ENCODE measurements around the gene TBX15.

The TBX15 gene

GRCh38 chr1:118984722-118985639, 3.2 kb downstream of the TBX15 start:
- DNase-seq: no peak

GRCh38 chr1:118984086-118984721, 3.9 kb downstream of the TBX15 start:
- no peak for DNase-seq

DNA sequence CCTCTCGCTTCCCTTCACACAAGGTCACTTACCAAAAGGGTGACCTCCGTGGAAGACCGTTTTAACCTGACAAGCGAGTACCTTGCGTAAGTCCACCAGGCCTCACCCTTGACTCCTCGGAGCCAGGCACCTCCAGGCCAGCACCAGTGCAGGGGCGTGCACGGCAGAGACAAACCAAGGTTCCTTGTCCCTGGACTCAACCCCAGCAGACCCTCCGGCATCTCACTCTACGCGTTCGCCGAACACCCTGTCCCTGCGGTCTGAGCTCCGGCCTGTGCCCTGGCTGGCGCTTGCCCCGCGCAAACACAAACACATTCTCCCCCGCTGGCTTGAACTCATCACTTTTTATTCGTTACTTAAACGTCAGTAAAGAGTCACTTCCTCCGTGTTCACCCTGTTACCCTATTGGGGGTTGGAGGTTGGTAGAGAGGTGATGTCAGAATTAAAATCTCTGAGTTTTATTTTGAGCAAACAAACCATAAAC, 4.5 kb downstream of the TBX15 start:
- DNase-seq: no peak

GRCh38 chr1:118982821-118983557, 5.2 kb downstream of the TBX15 start:
- DNase-seq: no peak

DNA sequence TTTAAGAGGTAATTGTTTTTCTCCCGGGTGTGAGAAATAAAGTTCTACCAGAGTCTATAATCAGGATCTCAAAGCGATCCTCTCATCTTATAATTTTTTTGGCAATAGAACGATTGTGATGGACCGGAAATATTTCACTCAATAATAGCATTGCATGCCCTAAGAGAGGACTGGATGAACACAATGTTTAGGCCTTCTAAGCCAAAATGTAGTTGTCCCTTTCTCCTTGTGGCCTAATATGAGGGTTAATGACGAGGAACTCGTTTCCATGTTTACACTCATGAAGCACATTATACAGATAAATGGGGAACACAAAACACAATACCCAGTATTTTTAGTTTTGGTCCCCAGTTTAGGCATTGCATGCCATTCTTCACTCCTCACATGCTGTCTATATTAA, 5.9 kb downstream of the TBX15 start:
- DNase-seq: no peak

DNA sequence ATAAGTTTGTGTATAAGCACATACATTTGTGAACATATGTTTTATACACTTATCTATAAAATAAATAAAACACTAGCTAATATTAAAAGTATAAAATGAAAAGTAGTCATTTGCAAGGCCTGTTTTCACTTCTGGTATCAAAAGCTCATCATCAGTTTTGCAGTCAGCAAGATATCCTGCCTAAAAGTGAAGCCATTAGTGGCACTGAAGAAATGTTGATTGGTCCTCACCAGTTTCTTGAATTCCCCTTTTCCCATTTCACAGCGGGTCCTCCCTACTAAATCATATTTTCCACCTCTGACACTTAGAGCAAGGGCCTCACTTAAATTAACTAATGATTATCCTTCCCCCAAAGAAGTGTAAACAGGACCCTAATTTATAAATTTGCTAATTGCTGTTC, 6.7 kb downstream of the TBX15 start:
- DNase-seq: no peak

- no peak for DNase-seq
Measured at GRCh38 chr1:118979754-118980575, 8.2 kb downstream of the TBX15 start.

- DNase-seq: no peak
Measured at GRCh38 chr1:118978914-118979701, 9.0 kb downstream of the TBX15 start.

- no peak for DNase-seq
Measured at GRCh38 chr1:118977600-118977999, 10.5 kb downstream of the TBX15 start.

- DNase-seq: no peak
Measured at GRCh38 chr1:118974661-118975060, 13.5 kb downstream of the TBX15 start.

DNA sequence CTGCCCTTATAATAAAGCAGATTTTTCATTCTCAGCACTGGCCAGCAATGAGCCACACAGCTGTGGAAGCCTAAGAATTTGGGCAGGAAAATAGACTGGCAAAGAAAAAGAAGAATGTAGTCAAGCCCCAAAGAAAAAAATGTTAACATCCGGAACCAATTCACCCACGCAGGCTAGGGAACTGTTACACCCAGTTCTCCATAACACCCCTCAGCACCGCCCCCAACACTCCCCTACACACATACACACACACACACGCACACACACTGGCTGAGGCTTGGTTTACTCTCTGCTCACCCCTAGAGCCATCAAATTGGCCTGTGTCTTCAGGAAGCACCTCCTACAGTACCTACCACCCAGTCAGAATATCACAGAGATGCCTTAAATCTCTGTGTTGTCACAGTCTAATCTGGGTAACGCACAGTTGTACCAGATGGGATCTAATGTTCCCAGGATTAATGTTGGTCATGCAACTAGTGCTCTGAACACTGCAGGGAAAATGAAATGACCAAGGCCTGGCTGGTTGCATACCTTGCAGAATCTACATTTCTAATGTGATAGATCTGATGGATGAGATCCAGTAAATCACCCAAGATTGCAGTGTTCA, 14.5 kb downstream of the TBX15 start:
- DNase-seq: no peak

GRCh38 chr1:118973032-118973431, 15.1 kb downstream of the TBX15 start:
- no peak for DNase-seq

DNA sequence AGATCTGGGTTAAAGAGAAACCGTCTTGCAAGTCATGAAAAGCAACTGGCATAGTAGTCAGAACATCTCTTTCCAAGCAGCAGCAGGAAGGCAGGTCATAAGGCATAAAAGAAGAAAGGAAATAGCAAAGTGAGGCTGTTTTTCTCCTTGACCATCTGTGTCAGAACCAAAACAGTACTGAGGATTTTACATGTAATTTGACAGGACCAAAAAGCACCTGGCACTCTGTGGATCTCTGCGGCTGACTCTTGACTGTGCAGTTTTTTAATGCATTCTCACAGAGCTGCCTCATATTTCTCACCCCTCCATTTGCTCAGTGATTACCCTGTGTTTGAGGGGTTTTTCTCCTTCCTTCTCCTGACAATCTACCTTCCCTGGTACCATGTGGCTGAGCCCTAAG, 17.7 kb downstream of the TBX15 start:
- no peak for DNase-seq

DNA sequence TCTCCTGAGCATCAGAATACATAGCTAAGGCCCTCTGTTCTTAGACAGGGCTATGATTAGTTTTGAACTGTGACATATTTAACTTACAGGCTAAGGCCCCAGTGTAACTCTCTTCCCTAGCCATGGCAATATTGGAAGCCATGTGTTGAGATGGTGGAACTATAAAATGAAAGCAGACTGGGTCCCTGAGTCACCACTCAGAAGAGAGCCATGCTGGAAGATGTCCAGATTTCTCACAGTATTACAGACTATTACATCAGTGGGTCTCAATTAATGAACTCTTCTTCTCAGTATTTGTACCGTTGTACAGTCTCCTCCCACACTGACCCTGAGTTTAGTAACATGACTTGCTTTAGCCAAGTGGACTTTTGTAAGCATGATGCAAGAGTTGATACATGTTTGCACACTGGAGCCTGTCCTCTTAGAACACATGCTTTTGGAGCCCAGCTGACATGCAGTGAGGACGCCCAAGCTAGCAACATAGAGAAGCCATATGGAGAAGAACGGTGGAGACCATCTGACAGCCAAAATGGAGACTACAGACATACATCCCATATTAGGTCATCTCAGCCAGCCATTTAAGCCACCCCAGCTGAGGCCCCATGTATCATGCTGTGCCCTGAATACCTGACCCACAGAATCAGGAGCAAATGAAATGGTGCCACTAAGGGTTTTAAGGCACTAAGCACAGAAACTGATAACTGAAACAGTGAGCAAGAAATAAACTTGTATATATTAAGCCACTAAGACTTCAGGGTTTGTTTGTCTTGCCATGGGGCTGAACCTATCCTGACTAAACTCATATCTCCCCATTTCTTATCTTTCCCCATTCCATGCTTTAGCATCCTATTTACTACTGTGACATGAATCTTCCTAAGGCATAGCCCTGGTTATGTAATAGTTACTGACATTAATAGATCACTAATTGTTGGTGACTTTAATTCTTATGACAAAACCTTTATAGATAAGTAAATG, 24.4 kb downstream of the TBX15 start:
- DNase-seq: no peak

DNA sequence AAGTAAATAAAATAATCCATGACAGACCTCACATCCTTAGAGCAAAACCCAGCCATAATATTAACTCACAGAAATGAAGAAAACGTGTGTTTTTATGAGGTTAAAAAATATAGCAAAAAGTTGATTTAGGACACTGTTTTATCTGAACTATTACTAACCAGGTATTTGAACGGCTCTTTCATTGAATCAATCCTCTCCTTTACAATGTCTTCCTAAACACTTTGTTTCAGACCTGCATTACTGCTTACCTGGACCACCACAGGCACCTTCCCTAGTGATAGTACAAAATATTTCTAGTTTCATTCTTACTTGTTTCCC, 25.0 kb downstream of the TBX15 start:
- no peak for DNase-seq

DNA sequence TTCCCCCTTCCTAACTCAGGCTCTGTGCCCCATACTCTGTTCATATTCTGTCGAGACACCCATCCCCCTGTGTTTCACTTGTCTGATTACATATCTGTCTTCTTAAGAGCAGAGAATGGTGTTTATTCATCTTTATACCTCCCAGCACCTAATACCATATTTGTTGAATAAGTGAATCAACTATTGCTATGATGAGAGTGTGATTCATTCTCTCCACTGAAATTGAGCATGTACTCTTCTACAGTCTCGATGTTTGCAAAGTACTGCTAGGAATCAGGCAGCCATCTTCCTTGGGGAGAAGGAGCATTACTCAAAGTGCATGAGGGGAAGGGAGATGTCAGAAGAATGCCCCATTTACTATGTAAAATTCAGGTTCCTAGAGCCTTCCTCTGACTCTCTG, 27.0 kb downstream of the TBX15 start:
- DNase-seq: no peak

GRCh38 chr1:118960567-118961136, 27.5 kb downstream of the TBX15 start:
- DNase-seq: no peak

- DNase-seq: peak; percentile 7
Measured at GRCh38 chr1:118960026-118960561, 28.0 kb downstream of the TBX15 start.

DNA sequence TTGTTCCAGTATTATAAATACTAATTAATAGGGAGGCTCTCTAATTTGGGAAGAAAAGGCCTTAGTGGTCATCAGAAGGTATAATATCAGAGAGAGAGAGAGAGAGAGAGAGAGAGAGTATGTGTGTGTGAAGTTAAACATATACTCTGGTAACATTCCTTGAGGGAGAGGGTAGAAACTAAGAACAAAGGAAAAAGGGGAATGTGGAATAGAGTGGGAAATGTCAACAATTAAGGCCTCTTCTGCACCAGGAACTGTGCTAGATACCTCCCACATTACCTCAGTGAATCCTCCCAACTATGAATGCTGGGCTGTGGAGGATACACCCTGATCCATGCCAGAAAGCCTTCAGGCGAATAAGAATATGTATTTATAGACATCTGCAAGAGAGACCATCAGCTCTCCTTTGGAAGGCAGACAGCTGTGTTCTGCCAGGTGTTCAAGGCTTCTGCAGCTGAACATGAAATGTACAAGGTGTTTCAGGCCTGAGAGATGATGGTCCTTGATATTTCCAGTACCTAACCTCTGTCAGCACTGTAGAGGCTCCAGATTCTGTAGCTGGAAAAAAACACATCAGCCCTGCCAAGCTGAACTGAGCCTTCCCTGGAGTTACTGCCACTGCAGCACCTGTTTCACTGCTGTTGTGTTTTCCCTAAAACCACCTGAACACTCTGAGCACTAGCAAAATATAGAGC, 29.1 kb downstream of the TBX15 start:
- DNase-seq: no peak
